Gastrocnemius medialis (tissue), 4 donors: Measurements from ENCODE around the gene SULF2. TPM values are rescaled to one million over a fixed set of nuclear protein-coding genes. Genes with fewer than 3 reads are reported as not detected.

ENCODE experiments used
- ATAC-seq, 2 donors: fragments of 150-250 bp; one replicate each; pipeline ENCODE4 v1.9.1; 2016
- DNase-seq, 2 donors: peaks; one replicate each; pipeline ENCODE4 v3.0.0-alpha.2; 2019
- H3K27ac ChIP-seq, 4 donors: fragments of 200-600 bp; sonication (generic); 1 replicate in 1 of 4; 2 replicates in 3 of 4; pipeline ENCODE4 v1.5.1; 2016 to 2018; ENCODE audit warnings: mild to moderate bottlenecking in 2 of 4, moderate library complexity in 1 of 4
- H3K27me3 ChIP-seq, 3 donors: fragments of 200-600 bp; sonication (generic) in 2 of 3; 1 replicate in 1 of 3; 2 replicates in 2 of 3; pipeline versions ENCODE4 v1.5.1 to v1.6.0; 2016 to 2019; ENCODE audit warnings: mild to moderate bottlenecking in 1 of 3, moderate library complexity in 1 of 3
- H3K36me3 ChIP-seq, 2 donors: fragments of 200-600 bp; sonication (generic) in 1 of 2; one replicate each; pipeline ENCODE4 v1.5.1; 2017 to 2018
- H3K4me1 ChIP-seq, 2 donors: fragments of 200-600 bp; sonication (generic) in 1 of 2; one replicate each; pipeline ENCODE4 v1.5.1; 2016 to 2017; ENCODE audit warnings: mild to moderate bottlenecking in 2 of 2
- H3K4me3 ChIP-seq, 4 donors: fragments of 200-600 bp; sonication (generic) in 3 of 4; 1 replicate in 1 of 4; 2 replicates in 3 of 4; pipeline ENCODE4 v1.5.1; 2016 to 2019; ENCODE audit warnings: mild to moderate bottlenecking in 2 of 4
- H3K9me3 ChIP-seq, 3 donors: fragments of 200-600 bp; sonication (generic) in 2 of 3; 1 replicate in 1 of 3; 2 replicates in 2 of 3; pipeline ENCODE4 v1.5.1; 2016 to 2019
- POLR2A ChIP-seq, 2 donors: fragments of 450-650 bp; IDR thresholded peaks; one replicate each; pipeline ENCODE4 v1.6.1; 2017; ENCODE audit warnings: antibody characterized with exemption in 2 of 2, mild to moderate bottlenecking in 2 of 2, moderate library complexity in 2 of 2
- in situ Hi-C, 4 donors: fragments of 200-750 bp; cut with MboI; loops; one replicate each; pipeline versions ENCODE4 v1.15.0 to v1.8.0; 2017; ENCODE audit warnings: low sequenced_read_pairs in 4 of 4
- intact Hi-C: fragments of 100-400 bp; cut with DNase I; formaldehyde crosslinking; loops from one replicate; pipeline ENCODE4 v1.15.1; 2023; ENCODE audit warnings: low total_unique reads
- total RNA-seq, 4 donors: library from RNA; depleted of rRNA; stranded (reverse); fragments of >200 nt; gene quantifications; one replicate each; pipeline versions ENCODE4 v1.1.0 to v1.2.3, GENCODE V29; 2016
- TF ChIP-seq, protein P1 (sequence below), 5 experiments: fragments of 450-650 bp in 3 of 5; fragments of 200-600 bp in 2 of 5; sonication (generic) in 2 of 5; IDR thresholded peaks in 4 of 5; conservative IDR thresholded peaks in 1 of 5; 1 replicate in 4 of 5; 2 replicates in 1 of 5; pipeline ENCODE4 v1.5.1; 2016 to 2019; ENCODE audit warnings: antibody characterized with exemption in 5 of 5, mild to moderate bottlenecking in 3 of 5, moderate library complexity in 3 of 5

The SULF2 gene
- total RNA-seq, 4 donors from 2014 or later: 9.8 to 18.8 (median 16.8) TPM

DNA sequence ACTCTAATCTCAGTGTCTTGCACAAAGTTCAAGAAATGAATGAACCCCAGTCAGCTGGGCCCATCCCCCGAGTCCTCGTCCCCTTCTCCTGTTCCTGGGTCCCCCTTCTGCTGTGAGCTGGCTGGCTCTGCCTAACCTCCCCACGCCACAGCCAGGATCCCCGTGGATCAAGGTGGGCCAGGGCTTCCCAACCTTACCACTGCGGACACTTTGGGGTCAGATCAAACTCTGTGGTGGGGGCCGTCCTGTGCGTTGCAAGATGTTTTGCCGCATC, 116.2 kb downstream of the SULF2 start:
- no peak for DNase-seq
- no peak for ATAC-seq
- Histone ChIP-seq H3K36me3 (no peaks in the 10 kb centered on the region), H3K27ac (no peak overlapping the region), H3K27me3 (no peaks in the 10 kb centered on the region), H3K9me3 (no peaks in the 10 kb centered on the region), H3K4me1 (no peaks in the 10 kb centered on the region), H3K4me3 (no peak overlapping the region)
- no peak for TF ChIP-seq POLR2A (IDR thresholded peaks at IDR 0.05)
- TF ChIP-seq, protein P1, sequence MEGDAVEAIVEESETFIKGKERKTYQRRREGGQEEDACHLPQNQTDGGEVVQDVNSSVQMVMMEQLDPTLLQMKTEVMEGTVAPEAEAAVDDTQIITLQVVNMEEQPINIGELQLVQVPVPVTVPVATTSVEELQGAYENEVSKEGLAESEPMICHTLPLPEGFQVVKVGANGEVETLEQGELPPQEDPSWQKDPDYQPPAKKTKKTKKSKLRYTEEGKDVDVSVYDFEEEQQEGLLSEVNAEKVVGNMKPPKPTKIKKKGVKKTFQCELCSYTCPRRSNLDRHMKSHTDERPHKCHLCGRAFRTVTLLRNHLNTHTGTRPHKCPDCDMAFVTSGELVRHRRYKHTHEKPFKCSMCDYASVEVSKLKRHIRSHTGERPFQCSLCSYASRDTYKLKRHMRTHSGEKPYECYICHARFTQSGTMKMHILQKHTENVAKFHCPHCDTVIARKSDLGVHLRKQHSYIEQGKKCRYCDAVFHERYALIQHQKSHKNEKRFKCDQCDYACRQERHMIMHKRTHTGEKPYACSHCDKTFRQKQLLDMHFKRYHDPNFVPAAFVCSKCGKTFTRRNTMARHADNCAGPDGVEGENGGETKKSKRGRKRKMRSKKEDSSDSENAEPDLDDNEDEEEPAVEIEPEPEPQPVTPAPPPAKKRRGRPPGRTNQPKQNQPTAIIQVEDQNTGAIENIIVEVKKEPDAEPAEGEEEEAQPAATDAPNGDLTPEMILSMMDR (IDR thresholded peaks at IDR 0.05 in 4 of 5, conservative IDR thresholded peaks at IDR 0.05 in 1 of 5): no peak
- intact Hi-C loops: no loop called here
- in situ Hi-C loops: loop anchor here in 1 of 4 donors (5.0 kb wide), 1 partner anchor 948 kb away; no protein-coding TSS in a partner anchor

DNA sequence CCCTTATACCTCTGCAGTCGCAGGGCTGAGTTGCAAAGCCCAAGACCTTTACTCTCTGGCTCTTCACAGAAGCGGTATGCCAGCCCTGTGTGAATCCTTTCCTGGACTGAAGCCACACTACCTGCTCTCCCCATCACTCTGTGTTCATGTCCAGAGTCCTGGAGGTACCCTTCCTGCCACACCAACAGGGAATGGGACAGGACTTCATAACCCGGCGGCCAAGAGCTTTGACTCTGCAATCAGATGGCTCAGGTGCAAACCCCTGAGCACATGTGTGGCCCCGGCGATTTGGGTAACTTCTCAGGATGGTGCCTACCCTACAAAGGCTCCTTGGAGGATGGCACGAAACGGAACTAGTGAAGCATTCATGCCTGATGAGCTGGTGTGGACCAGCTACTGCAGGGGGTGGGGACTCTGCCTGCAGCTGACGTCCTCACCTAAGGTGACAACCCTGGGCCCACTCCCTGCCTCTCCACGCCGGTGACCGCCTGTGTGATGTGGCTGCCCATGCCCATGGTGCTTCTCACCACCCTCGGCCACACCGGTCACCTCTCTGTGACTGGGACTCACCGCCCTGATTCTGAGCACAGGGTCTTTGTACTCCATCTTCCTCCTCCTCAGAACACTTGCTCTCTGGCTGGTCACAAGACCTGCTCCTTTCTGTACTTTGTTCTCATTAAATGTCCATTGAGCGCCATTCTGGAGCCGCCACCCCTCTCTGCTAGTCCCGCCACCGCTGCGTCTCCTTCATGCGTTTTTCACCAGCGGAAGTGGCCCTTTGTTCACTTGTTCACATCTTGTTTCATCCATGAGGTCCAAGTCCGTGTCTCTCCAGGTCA, 116.7 kb downstream of the SULF2 start:
- Histone ChIP-seq H3K4me3 (no peak overlapping the region), H3K9me3 (no peaks in the 10 kb centered on the region), H3K27ac (no peak overlapping the region), H3K27me3 (no peaks in the 10 kb centered on the region), H3K4me1 (no peaks in the 10 kb centered on the region), H3K36me3 (no peaks in the 10 kb centered on the region)
- no peak for DNase-seq
- in situ Hi-C loops: loop anchor here in 1 of 4 donors (5.0 kb wide), 1 partner anchor 949 kb away; no protein-coding TSS in a partner anchor
- no peak for TF ChIP-seq POLR2A (IDR thresholded peaks at IDR 0.05)
- TF ChIP-seq, protein P1 (IDR thresholded peaks at IDR 0.05 in 4 of 5, conservative IDR thresholded peaks at IDR 0.05 in 1 of 5): no peak
- ATAC-seq: no peak
- intact Hi-C loops: no loop called here

DNA sequence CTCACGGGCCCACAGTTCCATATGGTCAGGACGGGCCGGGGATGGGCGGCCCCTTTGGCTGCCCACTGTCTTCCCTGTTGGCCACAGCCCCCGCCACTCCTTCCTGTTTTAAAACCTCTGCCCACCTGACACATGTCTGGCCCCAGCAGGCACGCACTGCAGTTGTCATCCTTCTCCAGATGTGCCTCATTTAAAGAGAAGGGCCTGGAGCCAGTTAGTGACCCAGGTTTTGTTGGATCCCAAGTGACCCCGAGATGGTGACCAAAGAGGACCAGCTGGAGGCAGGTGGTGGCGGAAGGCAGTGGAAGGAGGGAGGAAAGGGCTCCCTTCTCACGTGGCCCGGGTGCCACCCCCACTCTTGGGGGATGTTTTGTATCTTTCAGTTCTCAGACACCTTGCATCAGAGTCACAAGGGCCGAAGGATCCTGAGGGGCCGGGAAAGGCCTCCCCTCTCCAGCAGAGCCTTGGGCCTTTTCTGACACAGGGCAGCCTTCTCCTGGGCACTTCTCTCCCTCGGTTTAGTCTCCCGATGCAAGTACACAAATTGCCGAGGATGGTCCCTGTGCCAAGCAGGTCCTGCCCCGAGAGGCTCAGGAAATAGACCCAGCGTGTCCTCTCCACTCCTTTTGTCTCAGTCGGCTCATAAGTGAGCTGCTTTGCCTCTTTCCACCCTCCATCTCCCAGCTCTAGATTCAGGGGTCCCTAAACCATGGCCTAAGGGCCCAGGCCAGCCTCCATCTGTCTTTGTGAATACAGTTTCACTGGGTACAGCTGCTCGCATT, 117.6 kb downstream of the SULF2 start:
- Histone ChIP-seq H3K27ac (no peak overlapping the region), H3K27me3 (no peaks in the 10 kb centered on the region), H3K4me1 (no peaks in the 10 kb centered on the region), H3K9me3 (no peaks in the 10 kb centered on the region), H3K36me3 (no peaks in the 10 kb centered on the region), H3K4me3 (no peak overlapping the region)
- no peak for TF ChIP-seq POLR2A (IDR thresholded peaks at IDR 0.05)
- TF ChIP-seq, protein P1 (IDR thresholded peaks at IDR 0.05 in 4 of 5, conservative IDR thresholded peaks at IDR 0.05 in 1 of 5): no peak
- in situ Hi-C loops: loop anchor here in 1 of 4 donors (5.0 kb wide), 1 partner anchor 950 kb away; no protein-coding TSS in a partner anchor
- intact Hi-C loops: no loop called here
- DNase-seq (no peak), ATAC-seq (no peak)

DNA sequence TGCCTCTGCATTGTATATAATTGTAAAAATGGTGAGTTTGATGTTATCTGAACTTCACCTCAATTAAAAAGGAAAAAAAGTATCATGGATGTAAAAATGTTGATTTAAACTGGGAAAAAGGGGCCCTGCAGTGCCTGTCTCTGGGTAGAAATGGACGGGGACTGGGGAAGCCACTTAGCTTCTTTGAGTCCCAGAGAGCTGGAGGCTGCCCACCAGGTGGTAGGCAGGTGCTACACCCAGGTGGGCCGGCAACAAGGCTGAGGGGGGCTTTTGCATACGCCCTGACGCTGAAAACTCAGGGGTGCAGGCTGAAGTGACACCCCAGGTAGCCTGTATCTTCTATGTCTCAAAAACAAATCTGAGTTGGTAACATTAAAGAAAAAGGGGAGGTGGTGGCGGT, 118.2 kb downstream of the SULF2 start:
- no peak for ATAC-seq
- intact Hi-C loops (no loop called here), in situ Hi-C loops (loop anchor here in 1 of 4 donors (5.0 kb wide), 1 partner anchor 950 kb away; no protein-coding TSS in a partner anchor)
- no peaks in the 10 kb centered on the region for H3K9me3 ChIP-seq
- no peaks in the 10 kb centered on the region for H3K4me1 ChIP-seq
- TF ChIP-seq, protein P1 (IDR thresholded peaks at IDR 0.05 in 4 of 5, conservative IDR thresholded peaks at IDR 0.05 in 1 of 5): no peak
- no peak overlapping the region for H3K4me3 ChIP-seq
- H3K27ac ChIP-seq: no peak overlapping the region
- DNase-seq: no peak
- H3K36me3 ChIP-seq: no peaks in the 10 kb centered on the region
- H3K27me3 ChIP-seq: no peaks in the 10 kb centered on the region
